GM12873 (cell line): ENCODE measurements around the gene FEM1A.

ENCODE experiments used
- TF ChIP-seq, protein P1 (sequence below): IDR thresholded peaks from 2 replicates; pipeline ENCODE4 v1.5.1; 2012; ENCODE audit warnings: low read depth, mild to moderate bottlenecking, moderate library complexity, low read length, control low read depth; ENCODE audit not compliant: insufficient read depth; ENCODE audit errors: missing control alignments

Gene FEM1A

DNA sequence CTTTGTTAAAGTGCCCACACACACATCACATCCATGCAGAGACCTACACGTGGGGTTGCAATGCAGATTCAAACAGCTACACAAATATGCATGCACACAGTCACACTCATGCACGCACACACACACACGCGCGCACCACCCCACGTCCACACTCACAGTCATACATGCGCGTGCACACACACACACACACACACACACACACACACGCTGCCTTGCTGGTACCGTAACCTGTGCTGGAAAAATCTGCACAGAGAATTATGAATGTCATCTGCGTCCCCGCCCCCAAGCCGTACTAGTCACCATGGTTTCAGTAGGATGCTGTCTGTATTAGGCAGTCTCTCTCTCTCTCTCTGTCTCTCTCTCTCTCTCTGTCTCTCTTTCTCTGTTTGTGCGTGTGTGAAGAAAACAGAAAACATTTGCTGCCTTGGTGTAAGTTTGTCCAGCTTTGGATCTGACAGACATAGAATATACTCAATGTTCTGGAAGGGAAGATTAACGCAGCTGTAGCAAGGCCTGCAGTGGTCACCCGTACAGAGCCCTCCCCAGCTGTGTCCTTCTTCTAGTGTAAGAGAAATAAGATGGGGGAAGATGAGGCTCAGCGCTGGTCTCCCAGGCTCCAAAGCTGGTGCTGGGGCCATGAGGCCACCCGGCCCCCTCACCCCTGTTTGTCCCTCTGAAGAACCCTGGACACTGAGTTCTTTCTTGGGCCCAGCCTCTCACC, 41.5 kb upstream of the FEM1A start:
- TF ChIP-seq, protein P1, sequence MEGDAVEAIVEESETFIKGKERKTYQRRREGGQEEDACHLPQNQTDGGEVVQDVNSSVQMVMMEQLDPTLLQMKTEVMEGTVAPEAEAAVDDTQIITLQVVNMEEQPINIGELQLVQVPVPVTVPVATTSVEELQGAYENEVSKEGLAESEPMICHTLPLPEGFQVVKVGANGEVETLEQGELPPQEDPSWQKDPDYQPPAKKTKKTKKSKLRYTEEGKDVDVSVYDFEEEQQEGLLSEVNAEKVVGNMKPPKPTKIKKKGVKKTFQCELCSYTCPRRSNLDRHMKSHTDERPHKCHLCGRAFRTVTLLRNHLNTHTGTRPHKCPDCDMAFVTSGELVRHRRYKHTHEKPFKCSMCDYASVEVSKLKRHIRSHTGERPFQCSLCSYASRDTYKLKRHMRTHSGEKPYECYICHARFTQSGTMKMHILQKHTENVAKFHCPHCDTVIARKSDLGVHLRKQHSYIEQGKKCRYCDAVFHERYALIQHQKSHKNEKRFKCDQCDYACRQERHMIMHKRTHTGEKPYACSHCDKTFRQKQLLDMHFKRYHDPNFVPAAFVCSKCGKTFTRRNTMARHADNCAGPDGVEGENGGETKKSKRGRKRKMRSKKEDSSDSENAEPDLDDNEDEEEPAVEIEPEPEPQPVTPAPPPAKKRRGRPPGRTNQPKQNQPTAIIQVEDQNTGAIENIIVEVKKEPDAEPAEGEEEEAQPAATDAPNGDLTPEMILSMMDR: no peak

DNA sequence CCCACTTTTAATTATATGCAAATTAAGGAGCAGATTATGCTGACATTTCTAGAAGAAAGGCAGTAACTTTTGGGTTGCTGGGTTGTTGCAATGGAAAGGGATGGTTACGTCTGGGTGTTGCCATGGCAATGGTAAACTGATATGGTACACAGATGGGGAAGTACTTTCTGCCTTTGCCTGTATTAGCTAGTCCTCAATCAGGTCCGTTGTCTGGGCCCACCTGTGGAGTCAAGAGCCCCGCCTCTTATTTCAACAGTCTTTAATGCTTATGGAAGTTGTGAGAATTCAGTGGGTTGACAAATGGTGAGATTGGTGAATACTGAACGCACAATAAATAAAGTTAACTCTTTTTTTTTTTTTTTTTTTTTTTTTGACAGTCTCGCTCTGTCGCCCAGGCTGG, 37.3 kb upstream of the FEM1A start:
- TF ChIP-seq, protein P1: no peak

DNA sequence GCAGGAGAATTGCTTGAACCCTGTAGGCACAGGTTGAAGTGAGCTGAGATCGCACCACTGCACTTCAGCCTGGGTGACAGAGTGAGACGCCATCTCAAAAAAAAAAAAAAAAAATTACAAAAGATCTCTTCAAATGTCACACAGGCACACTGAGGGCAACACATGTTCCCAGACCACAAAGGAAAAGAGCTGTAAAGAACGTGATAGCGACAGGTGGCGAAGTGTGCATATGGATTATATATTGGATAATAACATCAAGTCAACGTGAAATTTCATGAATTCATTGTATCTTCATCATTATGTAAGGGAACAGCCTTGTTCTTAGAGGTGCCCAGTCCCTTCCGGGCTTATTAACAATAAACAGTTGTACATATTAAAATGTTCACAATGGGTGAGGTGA, 36.1 kb upstream of the FEM1A start:
- TF ChIP-seq, protein P1: no peak

DNA sequence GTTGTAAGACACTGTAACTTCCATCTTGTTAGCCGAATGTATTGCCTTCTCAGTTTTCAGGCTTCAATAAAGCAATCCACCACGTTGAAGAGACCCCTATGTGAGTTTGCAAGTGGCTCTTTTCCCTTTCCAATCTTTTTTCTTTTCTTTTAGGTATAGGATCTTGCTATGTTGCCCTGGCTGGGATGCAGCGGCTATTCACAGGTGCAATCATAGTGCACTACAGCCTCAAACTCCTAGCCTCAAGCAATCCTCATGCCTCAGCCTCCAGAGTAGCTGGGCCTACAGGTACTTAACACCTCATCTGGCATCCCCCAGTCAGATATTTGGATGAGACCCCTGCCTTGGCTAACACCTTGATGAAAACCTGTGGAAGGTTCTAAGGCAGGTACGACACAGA, 33.5 kb upstream of the FEM1A start:
- TF ChIP-seq, protein P1: no peak

DNA sequence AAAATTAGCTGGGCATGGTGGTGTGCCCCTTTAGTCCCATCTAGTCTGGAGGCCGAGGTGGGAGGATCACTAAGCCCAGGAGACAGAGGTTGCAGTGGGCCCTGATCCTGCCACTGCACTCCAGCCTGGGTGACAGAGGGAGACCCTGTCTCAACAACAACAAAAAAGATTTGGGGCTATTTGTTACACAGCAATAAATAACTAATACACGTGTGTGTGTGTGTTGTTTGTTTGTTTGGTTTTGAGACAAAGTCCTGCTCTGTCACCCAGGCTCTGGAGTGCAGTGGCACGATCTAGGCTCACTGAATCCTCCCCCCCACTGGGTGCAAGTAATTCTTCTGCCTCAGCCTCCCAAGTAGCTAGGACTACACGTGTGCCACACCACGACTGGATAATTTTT, 32.9 kb upstream of the FEM1A start:
- TF ChIP-seq, protein P1: no peak

DNA sequence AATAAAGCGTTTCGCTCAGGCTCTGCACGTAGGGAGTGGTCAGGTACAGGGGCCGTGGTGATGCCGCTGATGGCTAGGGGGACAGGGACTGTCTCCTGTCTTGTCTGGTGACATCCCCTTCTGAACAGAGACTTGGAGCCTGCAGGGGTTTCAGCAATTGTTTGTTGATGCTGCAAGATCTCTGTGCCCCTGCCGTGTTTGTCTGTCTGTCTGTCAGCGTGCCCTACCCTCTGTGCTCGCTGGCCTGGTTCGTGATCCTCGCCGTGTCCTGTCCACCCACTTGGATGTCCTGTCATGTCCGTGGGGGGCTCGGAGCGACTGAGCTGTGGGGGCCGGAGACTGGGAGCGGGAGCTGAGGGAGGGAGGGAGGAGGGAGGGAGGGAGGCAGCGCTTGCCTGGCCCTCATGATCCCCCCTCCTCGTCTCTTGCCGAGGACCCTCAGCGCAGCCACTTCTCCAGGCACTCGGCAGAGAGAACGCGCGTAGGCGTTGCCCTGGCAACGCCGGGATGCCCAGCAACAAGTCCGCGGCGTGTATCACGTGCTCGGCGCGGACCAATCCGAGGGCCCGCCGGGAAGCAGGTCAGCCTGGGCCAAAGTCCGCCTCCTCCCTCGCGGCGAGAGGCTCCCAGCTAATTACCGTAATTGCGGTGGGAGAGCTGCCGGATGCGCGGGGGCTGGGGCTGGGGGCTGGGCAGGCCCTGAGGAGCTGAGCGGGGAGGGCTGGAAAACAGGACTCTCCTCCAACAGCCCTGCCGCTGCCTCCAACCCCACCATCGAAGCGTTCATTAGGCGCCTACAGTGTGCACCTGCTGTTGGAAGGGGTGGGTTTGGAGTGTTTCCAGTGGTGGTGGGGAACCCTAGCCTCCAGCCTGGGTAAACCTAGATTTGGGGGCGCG, 31.9 kb upstream of the FEM1A start:
- TF ChIP-seq, protein P1: no peak

DNA sequence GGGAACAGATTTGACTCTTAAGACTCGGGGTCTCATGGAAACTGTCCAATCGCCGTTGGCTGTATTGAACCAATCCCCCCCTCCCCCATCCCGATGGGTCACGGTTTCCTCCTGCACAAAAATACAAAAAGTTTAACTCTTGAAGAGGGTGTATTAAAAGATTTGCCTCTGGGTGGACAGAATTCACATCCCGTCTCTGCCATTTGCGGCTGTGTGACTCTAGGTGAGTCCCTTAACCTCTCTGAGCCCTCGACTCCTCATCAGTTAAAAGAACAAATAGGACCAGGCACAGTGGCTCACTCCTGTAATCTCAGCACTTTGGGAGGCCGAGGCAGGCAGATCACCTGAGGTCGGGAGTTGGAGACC, 31.3 kb upstream of the FEM1A start:
- TF ChIP-seq, protein P1: no peak
